GM21367 (cell line): Measurements from ENCODE around the gene TMEM198.

Experiments
- ATAC-seq: cut with Tn5 transposase; IDR thresholded peaks from one replicate; pipeline ENCODE4 v1.9.1; 2021; ENCODE audit not compliant: unreplicated experiment

Gene TMEM198

GRCh38 chr2:219543596-219544358, at the start of gene TMEM198, which contains the start of gene CHPF:
Gene TMEM198, plus strand, starts transcription at chr2:219544028. Its CDS starts 700 bp downstream, at chr2:219544728.
Gene CHPF, minus strand, starts transcription at chr2:219543809. Its CDS starts 271 bp downstream, at chr2:219543538.
- ATAC-seq: peak; percentile 68

- no peak for ATAC-seq
Observed at GRCh38 chr2:219494952-219495530, 48.8 kb upstream of the TMEM198 start.

- ATAC-seq: no peak
Observed at GRCh38 chr2:219495531-219496122, 48.2 kb upstream of the TMEM198 start.

GRCh38 chr2:219496247-219496824, 47.5 kb upstream of the TMEM198 start:
- no peak for ATAC-seq

GRCh38 chr2:219496825-219497494, 46.9 kb upstream of the TMEM198 start:
- ATAC-seq: no peak

GRCh38 chr2:219497495-219498279, 46.1 kb upstream of the TMEM198 start:
- ATAC-seq: peak; percentile 29

- peak; percentile 93 for ATAC-seq
Observed at GRCh38 chr2:219498280-219499057, 45.4 kb upstream of the TMEM198 start, which contains the start of gene GMPPA. Gene GMPPA, plus strand, starts transcription at chr2:219498891. Its CDS starts 1,085 bp downstream, at chr2:219499976.

- ATAC-seq: no peak
Observed at GRCh38 chr2:219499058-219499307, 44.8 kb upstream of the TMEM198 start.

GRCh38 chr2:219499555-219499954, 44.3 kb upstream of the TMEM198 start:
- no peak for ATAC-seq

- no peak for ATAC-seq
Observed at GRCh38 chr2:219500135-219500534, 43.7 kb upstream of the TMEM198 start.

- ATAC-seq: no peak
Observed at GRCh38 chr2:219501849-219502248, 42.0 kb upstream of the TMEM198 start.

- ATAC-seq: no peak
Observed at GRCh38 chr2:219502618-219503017, 41.2 kb upstream of the TMEM198 start.

- no peak for ATAC-seq
Observed at GRCh38 chr2:219505585-219505984, 38.2 kb upstream of the TMEM198 start.

GRCh38 chr2:219506153-219506801, 37.6 kb upstream of the TMEM198 start:
- ATAC-seq: no peak

- no peak for ATAC-seq
Observed at GRCh38 chr2:219506802-219507526, 36.9 kb upstream of the TMEM198 start.

GRCh38 chr2:219507581-219508443, 36.0 kb upstream of the TMEM198 start:
- no peak for ATAC-seq

- no peak for ATAC-seq
Observed at GRCh38 chr2:219508444-219508734, 35.4 kb upstream of the TMEM198 start.
